ENCODE data around the gene RANBP3.
"Not testable (repeated sequence)": the region's sequence is repeated elsewhere in the genome, so short reads cannot be mapped to it uniquely, and the experiment has no call there.

- not testable (repeated sequence) for TF ChIP-seq EZH2 (IDR thresholded peaks at IDR 0.05; ENCODE audit: insufficient read depth, poor library complexity, severe bottlenecking); EZH2phosphoT487 (IDR thresholded peaks at IDR 0.05; ENCODE audit: insufficient read depth, low read depth)
Measured at GRCh38 chr19:5884065-5884811, 93.7 kb downstream of the RANBP3 start.
